ENCODE data around the gene HSBP1.

The HSBP1 gene

DNA sequence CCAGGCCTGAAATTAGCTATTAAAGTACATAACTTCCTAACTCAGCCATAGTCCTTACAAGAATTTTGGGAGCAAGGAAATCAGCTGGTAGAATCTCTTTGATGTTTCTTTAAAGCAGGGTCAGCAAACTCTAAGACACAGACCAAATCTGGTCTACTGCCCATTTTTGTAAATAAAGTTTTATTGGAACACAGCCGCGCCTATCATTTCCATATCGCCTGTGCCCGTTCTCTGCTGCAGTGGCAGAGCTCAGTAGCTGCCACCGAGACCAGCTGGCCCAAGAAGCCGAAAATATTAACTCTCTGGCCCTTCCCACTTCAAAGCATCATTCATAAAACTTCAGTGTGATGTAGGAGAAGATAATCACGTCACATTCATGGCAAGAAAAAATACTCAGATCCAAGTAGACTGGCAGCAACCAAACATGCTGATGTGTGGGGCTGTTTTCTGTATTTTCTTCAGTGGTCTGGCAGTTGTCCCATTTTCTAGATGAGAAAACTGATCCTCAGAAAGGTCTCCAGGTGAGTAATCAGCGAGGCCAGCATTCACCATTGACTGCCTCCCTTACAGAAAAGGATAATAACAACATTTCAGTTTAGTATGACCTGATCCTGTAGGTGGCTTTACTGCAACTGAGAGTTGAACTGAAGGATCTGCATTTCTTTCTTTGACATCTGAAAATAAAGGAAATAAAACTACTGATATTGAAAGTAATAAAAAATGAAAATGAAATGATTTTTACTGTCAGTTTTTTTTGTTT, 18.0 kb upstream of the HSBP1 start:
- H3K27ac ChIP-seq, result no peak overlapping the region
- no peak overlapping the region for H3K4me3 ChIP-seq (ENCODE audit: low read depth, low read length)
- no peak for TF ChIP-seq CTCF (IDR thresholded peaks at IDR 0.05; ENCODE audit: low read depth, low read length, missing control alignments)
- H3K27me3 ChIP-seq (replicated peaks), result no peaks in the 10 kb centered on the region
- no peaks in the 10 kb centered on the region for H3K36me3 ChIP-seq (replicated peaks)
- DNase-seq, result no peak
- in situ Hi-C loops (cut with HindIII; ENCODE audit: low pct_ligation_motif_present, low sequenced_read_pairs), result no loop called here

DNA sequence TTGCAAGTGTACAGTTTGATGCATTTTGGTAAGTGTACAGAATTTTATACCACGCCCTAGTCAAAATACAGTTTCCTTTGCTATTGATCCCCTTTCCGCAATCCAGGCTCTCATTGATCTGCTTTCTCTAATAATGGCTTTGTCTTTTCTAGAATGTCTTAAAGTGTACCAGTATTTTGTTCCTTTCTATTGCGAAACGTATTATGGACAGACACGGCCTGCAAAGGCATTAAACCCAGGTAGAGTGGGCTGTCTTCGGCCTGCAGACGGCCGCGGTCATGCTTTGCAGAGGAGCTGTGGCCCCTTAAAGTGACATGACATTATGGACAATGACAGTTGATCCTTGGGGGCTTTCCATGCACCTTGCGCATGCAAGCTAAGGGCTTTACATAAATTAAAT, 15.9 kb upstream of the HSBP1 start:
- in situ Hi-C loops (cut with HindIII; ENCODE audit: low pct_ligation_motif_present, low sequenced_read_pairs), result no loop called here
- no peak overlapping the region for H3K4me3 ChIP-seq (ENCODE audit: low read depth, low read length)
- no peaks in the 10 kb centered on the region for H3K27me3 ChIP-seq (replicated peaks)
- no peak for DNase-seq
- no peak overlapping the region for H3K27ac ChIP-seq
- no peaks in the 10 kb centered on the region for H3K36me3 ChIP-seq (replicated peaks)
- no peak for TF ChIP-seq CTCF (IDR thresholded peaks at IDR 0.05; ENCODE audit: low read depth, low read length, missing control alignments)

GRCh38 chr16:83792391-83792790, 15.4 kb upstream of the HSBP1 start:
- in situ Hi-C loops (cut with HindIII; ENCODE audit: low pct_ligation_motif_present, low sequenced_read_pairs), result no loop called here
- Histone ChIP-seq H3K27me3 (replicated peaks) (no peaks in the 10 kb centered on the region), H3K36me3 (replicated peaks) (no peaks in the 10 kb centered on the region), H3K27ac (no peak overlapping the region), H3K4me3 (ENCODE audit: low read depth, low read length) (no peak overlapping the region)
- TF ChIP-seq CTCF (IDR thresholded peaks at IDR 0.05; ENCODE audit: low read depth, low read length, missing control alignments), result peak; percentile 6
- no peak for DNase-seq

DNA sequence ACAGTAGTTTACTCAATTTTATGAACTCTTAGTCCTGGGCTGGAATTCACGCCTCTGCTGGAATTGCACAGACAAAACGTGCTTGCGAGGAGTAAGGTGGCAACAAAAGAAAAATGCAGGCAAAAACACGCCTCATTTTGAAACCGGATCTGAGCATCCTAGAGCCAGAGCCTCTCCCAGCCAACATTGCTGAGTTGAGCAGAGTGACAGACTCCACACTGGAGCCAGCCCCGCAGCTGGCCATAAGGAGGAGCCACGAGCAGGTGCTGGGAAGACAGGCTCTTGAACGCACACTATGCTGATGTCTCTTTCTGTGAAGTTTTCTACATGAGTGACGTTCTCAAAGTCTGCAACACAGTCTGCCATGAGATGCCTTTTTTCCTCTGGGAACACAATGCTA, 14.6 kb upstream of the HSBP1 start:
- in situ Hi-C loops (cut with HindIII; ENCODE audit: low pct_ligation_motif_present, low sequenced_read_pairs), result no loop called here
- no peaks in the 10 kb centered on the region for H3K27me3 ChIP-seq (replicated peaks)
- no peak for DNase-seq
- no peak overlapping the region for H3K4me3 ChIP-seq (ENCODE audit: low read depth, low read length)
- H3K27ac ChIP-seq, result no peak overlapping the region
- H3K36me3 ChIP-seq (replicated peaks), result no peaks in the 10 kb centered on the region
- no peak for TF ChIP-seq CTCF (IDR thresholded peaks at IDR 0.05; ENCODE audit: low read depth, low read length, missing control alignments)

- in situ Hi-C loops (cut with HindIII; ENCODE audit: low pct_ligation_motif_present, low sequenced_read_pairs), result no loop called here
- TF ChIP-seq CTCF (IDR thresholded peaks at IDR 0.05; ENCODE audit: low read depth, low read length, missing control alignments), result no peak
- Histone ChIP-seq H3K27ac (no peak overlapping the region), H3K4me3 (ENCODE audit: low read depth, low read length) (no peak overlapping the region), H3K36me3 (replicated peaks) (no peaks in the 10 kb centered on the region), H3K27me3 (replicated peaks) (no peaks in the 10 kb centered on the region)
- DNase-seq, result no peak
Measured at GRCh38 chr16:83794860-83795554, 12.8 kb upstream of the HSBP1 start.
